IMR-90 (cell line): ENCODE results near the gene NDUFS2. TPM values are rescaled to one million over a fixed set of nuclear protein-coding genes. Genes with fewer than 3 reads are reported as not detected.

Source experiments
- ATAC-seq: fragments of 200-7000 bp; cut with Tn5 transposase; 2 replicates; pipeline ENCODE4 v1.9.1; 2020; ENCODE audit warnings: low read depth, mild to moderate bottlenecking, moderate library complexity
- Bru-seq: library from RNA; stranded (reverse); fragments of 400-500 nt; gene quantifications from one replicate; lab custom pipeline; 2021; lab: Mats Ljungman, UMichigan
- BruChase-seq, 2 experiments: library from RNA; stranded (reverse); fragments of 400-500 nt; gene quantifications; one replicate each; lab custom pipeline; 2021; lab: Mats Ljungman, UMichigan
- BruUV-seq: library from RNA; stranded (reverse); fragments of 400-500 nt; replicated peaks from 2 replicates; lab custom pipeline; 2021; lab: Mats Ljungman, UMichigan
- CTCF ChIA-PET: fragments of 300-600 bp; formaldehyde crosslinking; extraction: SDS; loops from one replicate; lab custom pipeline; 2021; ENCODE audit warnings: antibody characterized with exemption; lab: Yijun Ruan, JAX
- POLR2A ChIA-PET: fragments of 300-600 bp; sonication (Branson Sonifier 250); formaldehyde crosslinking; loops from one replicate; lab custom pipeline; 2022; ENCODE audit warnings: antibody characterized with exemption; ENCODE audit not compliant: unreplicated experiment; lab: Charles Lee
- DNase-seq: peaks from one replicate; pipeline ENCODE4 v3.0.0; 2013
- H2AFZ ChIP-seq: replicated peaks from 2 replicates; pipeline ENCODE3; 2013; ENCODE audit warnings: low read length, mild to moderate bottlenecking; ENCODE audit not compliant: poor library complexity
- H2AK5ac ChIP-seq: 2 replicates; pipeline ENCODE4 v1.6.1; 2013; ENCODE audit warnings: low read depth, low read length, inconsistent platforms
- H2AK9ac ChIP-seq: replicated peaks from 2 replicates; pipeline ENCODE3; 2013; ENCODE audit warnings: mild to moderate bottlenecking, low read depth, low read length, moderate library complexity; ENCODE audit not compliant: poor library complexity
- H2BK120ac ChIP-seq: 2 replicates; pipeline ENCODE4 v1.6.1; 2013; ENCODE audit warnings: low read depth, low read length, inconsistent platforms
- H2BK15ac ChIP-seq: 3 replicates; pipeline ENCODE4 v1.6.1; 2013; ENCODE audit warnings: low read depth, low read length, inconsistent platforms
- H2BK20ac ChIP-seq: 2 replicates; pipeline ENCODE4 v1.6.1; 2013; ENCODE audit warnings: low read depth, mild to moderate bottlenecking, inconsistent platforms, low read length, moderate library complexity
- H2BK5ac ChIP-seq: 2 replicates; pipeline ENCODE4 v1.6.1; 2013; ENCODE audit warnings: mild to moderate bottlenecking, low read depth, low read length, inconsistent platforms; ENCODE audit not compliant: poor library complexity, severe bottlenecking
- H3K14ac ChIP-seq: replicated peaks from 2 replicates; pipeline ENCODE4 v1.6.1; 2013; ENCODE audit warnings: low read depth, low read length, inconsistent platforms
- H3K18ac ChIP-seq: 2 replicates; pipeline ENCODE4 v1.6.1; 2013; ENCODE audit warnings: low read depth, low read length, control low read depth
- H3K23ac ChIP-seq: 2 replicates; pipeline ENCODE4 v1.6.1; 2013; ENCODE audit warnings: low read depth, low read length, inconsistent platforms
- H3K27ac ChIP-seq: 2 replicates; pipeline ENCODE4 v1.5.1; 2013; ENCODE audit warnings: mild to moderate bottlenecking, control low read depth, low read length; ENCODE audit not compliant: insufficient read depth
- H3K27me3 ChIP-seq: 2 replicates; pipeline ENCODE4 v1.6.1; 2013; ENCODE audit warnings: low read length; ENCODE audit not compliant: control insufficient read depth, insufficient read depth
- H3K36me3 ChIP-seq: 2 replicates; pipeline ENCODE4 v1.6.1; 2013; ENCODE audit warnings: low read length, mixed read lengths; ENCODE audit not compliant: control insufficient read depth, insufficient read depth
- H3K4ac ChIP-seq: 2 replicates; pipeline ENCODE4 v1.6.1; 2013; ENCODE audit warnings: low read depth, low read length, inconsistent platforms
- H3K4me1 ChIP-seq: 2 replicates; pipeline ENCODE4 v1.6.1; 2013; ENCODE audit warnings: low read length, mixed read lengths; ENCODE audit not compliant: control insufficient read depth, insufficient read depth
- H3K4me2 ChIP-seq: 2 replicates; pipeline ENCODE4 v1.6.1; 2013; ENCODE audit warnings: low read depth, mild to moderate bottlenecking, control low read depth, low read length, moderate library complexity
- H3K4me3 ChIP-seq: 2 replicates; pipeline ENCODE4 v1.5.1; 2013; ENCODE audit warnings: low read depth, mild to moderate bottlenecking, control low read depth, low read length, moderate library complexity; ENCODE audit not compliant: insufficient read depth
- H3K56ac ChIP-seq: 2 replicates; pipeline ENCODE4 v1.6.1; 2013; ENCODE audit warnings: low read length, inconsistent platforms; ENCODE audit not compliant: insufficient read depth; ENCODE audit errors: extremely low read depth
- H3K79me1 ChIP-seq, 2 experiments: 2 replicates each; pipeline ENCODE4 v1.6.1; 2013; ENCODE audit warnings: low read length in 2 of 2, inconsistent platforms in 1 of 2, low read depth in 1 of 2
- H3K9ac ChIP-seq: 2 replicates; pipeline ENCODE4 v1.6.1; 2013; ENCODE audit warnings: low read depth, low read length, control low read depth
- H3K9me1 ChIP-seq: 2 replicates; pipeline ENCODE4 v1.6.1; 2013; ENCODE audit warnings: low read length, inconsistent platforms; ENCODE audit not compliant: insufficient read depth
- H3K9me3 ChIP-seq: 2 replicates; pipeline ENCODE4 v1.6.1; 2013; ENCODE audit warnings: low read length; ENCODE audit not compliant: control insufficient read depth, insufficient read depth
- H4K20me1 ChIP-seq: 2 replicates; pipeline ENCODE4 v1.6.1; 2013; ENCODE audit warnings: low read length, inconsistent platforms; ENCODE audit not compliant: insufficient read depth
- H4K5ac ChIP-seq: 2 replicates; pipeline ENCODE4 v1.6.1; 2013; ENCODE audit warnings: mild to moderate bottlenecking, low read depth, low read length, control low read depth
- H4K8ac ChIP-seq, 2 experiments: 2 replicates each; pipeline ENCODE4 v1.6.1; 2013; ENCODE audit warnings: low read depth in 2 of 2, low read length in 2 of 2, control low read depth in 1 of 2, inconsistent platforms in 1 of 2
- H4K91ac ChIP-seq: 2 replicates; pipeline ENCODE4 v1.6.1; 2013; ENCODE audit warnings: low read depth, low read length, inconsistent platforms; ENCODE audit not compliant: insufficient read depth
- CEBPB ChIP-seq: IDR thresholded peaks from 2 replicates; pipeline ENCODE4 v1.6.1; 2012; ENCODE audit warnings: low read depth, low read length, improper control_type of control experiment
- CHD1 ChIP-seq: IDR thresholded peaks from 2 replicates; pipeline ENCODE4 v1.6.1; 2012; ENCODE audit warnings: low read depth, low read length, improper control_type of control experiment
- MAFK ChIP-seq: IDR thresholded peaks from 2 replicates; pipeline ENCODE4 v1.6.1; 2012; ENCODE audit warnings: low read depth, low read length, improper control_type of control experiment
- MAZ ChIP-seq: IDR thresholded peaks from 2 replicates; pipeline ENCODE4 v1.6.1; 2012; ENCODE audit warnings: low read depth, mild to moderate bottlenecking, low read length, improper control_type of control experiment, moderate library complexity, borderline replicate concordance
- MXI1 ChIP-seq: IDR thresholded peaks from 2 replicates; pipeline ENCODE4 v1.6.1; 2012; ENCODE audit warnings: low read depth, mild to moderate bottlenecking, low read length, moderate library complexity, borderline replicate concordance
- POLR2A ChIP-seq: IDR thresholded peaks from 2 replicates; pipeline ENCODE4 v1.6.1; 2012; ENCODE audit warnings: mild to moderate bottlenecking, low read depth, low read length
- WGBS, 2 experiments: methylation state at CpG; one replicate each; pipeline versions ENCODE4 v1.1.5 to v1.1.7; 2013; ENCODE audit warnings: missing lambda C conversion rate in 2 of 2; ENCODE audit not compliant: insufficient read length in 1 of 2; ENCODE audit errors: extremely low coverage in 2 of 2; 5-methylcytosine and 5-hydroxymethylcytosine counted together
- dilution Hi-C: fragments of 300-500 bp; cut with HindIII; formaldehyde crosslinking; loops from one replicate; pipeline ENCODE4 v1.14.3; 2018; ENCODE audit warnings: low sequenced_read_pairs; ENCODE audit not compliant: unreplicated experiment
- in situ Hi-C: fragments of 300-500 bp; cut with MboI; formaldehyde crosslinking; loops from 3 replicates; pipeline ENCODE4 v1.14.3; 2019; ENCODE audit warnings: low sequenced_read_pairs, inconsistent platforms, mixed read lengths
- intact Hi-C: fragments of 100-400 bp; cut with micrococcal nuclease; formaldehyde crosslinking; loops from 2 replicates; pipeline ENCODE4 v1.10.0; 2022
- long read RNA-seq: library from polyadenylated mRNA; unstranded; transcript quantifications from one replicate; pipeline ENCODE4 v2.0.0, GENCODE V29; 2021; ENCODE audit not compliant: unreplicated experiment
- polyA plus RNA-seq, 3 experiments: library from polyadenylated mRNA; depleted of rRNA; stranded (reverse); fragments of >200 nt; gene quantifications; 2 replicates each; pipeline ENCODE4 v1.2.3, GENCODE V29; 2012; ENCODE audit warnings: low replicate concordance in 1 of 3
- total RNA-seq: library from RNA; depleted of rRNA; stranded (reverse); fragments of >200 nt; gene quantifications from 2 replicates; pipeline ENCODE4 v1.2.3, GENCODE V29; 2012; rRNA removed
- TF ChIP-seq, protein P1 (sequence below): fragments of 150-350 bp; IDR thresholded peaks from 2 replicates; pipeline ENCODE4 v1.6.1; 2016; ENCODE audit warnings: low read depth, mild to moderate bottlenecking, low read length, moderate library complexity, borderline replicate concordance

NDUFS2 gene
- total RNA-seq (85.5 and 122 TPM in 2 replicates), polyA plus RNA-seq (2012; rRNA removed) (101 and 103 TPM in 2 replicates), Bru-seq, nascent RNA (percentile 79 among the genes with signal in this experiment), BruChase-seq, experiment 1, labeled RNA remaining after a 6-hour chase (percentile 85 among the genes with signal in this experiment), BruChase-seq, experiment 2, labeled RNA remaining after a 2-hour chase (percentile 80 among the genes with signal in this experiment)
- 83.0 and 100.0 TPM in 2 replicates for polyA plus RNA-seq (2012; cell fraction: cytosol; rRNA removed)
- 67.4 and 101 TPM in 2 replicates for polyA plus RNA-seq (2012; cell fraction: nucleus; rRNA removed; ENCODE audit: low replicate concordance)
- long read RNA-seq, partial matches to known transcripts: 114 of 120 reads
- long read RNA-seq, other reads (novel, unspliced or antisense): 6 of 120 reads

DNA sequence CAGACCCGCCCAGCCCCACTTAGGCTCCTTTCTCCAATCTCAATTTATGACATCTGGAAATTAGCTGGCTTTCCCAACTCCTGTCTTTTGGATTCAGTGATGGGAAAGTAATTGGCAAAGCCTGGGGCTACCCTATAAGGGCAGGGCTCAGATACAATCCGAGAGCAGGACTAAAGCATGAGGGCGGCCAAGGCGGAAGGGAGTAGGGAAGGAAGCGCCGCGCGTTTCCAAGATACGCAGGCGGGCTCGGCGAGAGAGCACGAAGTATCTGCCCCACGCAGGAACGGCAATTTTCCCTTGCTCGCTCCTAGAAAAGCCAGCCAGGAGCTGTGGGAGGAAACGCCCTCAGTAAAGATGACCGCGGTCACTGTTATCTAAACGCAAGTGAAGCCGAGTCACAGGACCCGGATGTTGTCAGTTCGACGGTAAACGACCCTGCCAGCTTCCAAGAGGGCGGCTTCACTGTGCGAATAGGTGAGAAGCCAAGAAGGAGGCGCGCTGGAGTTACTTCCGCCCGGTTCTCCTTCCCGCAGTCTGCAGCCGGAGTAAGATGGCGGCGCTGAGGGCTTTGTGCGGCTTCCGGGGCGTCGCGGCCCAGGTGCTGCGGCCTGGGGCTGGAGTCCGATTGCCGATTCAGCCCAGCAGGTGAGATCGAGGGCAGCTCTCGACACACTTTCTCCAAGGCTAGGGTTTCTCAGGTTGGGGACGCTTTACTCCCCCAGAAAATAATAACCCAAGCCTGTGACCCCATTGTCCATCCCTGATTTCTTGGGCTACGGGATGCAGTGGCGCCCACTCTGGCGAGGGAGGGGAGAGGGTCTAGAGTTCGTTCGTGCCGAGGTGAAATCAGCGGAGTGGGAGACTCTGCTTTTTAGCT lies at the start of gene NDUFS2:
NDUFS2 (plus strand) TSS at position 532 of the 877 bp plus-strand sequence; CDS start at position 551, 19 bp downstream.
- Histone ChIP-seq H2AK9ac (peak within 1 kb of the TSS; percentile 94), H3K4me3 (peak within 1 kb of the TSS; percentile 76), H2BK20ac (peak within 1 kb of the TSS; percentile 66), H2AFZ (peak within 1 kb of the TSS; percentile 98), H3K9ac (peak within 1 kb of the TSS; percentile 94), H2BK120ac (peak within 1 kb of the TSS; percentile 95), H4K20me1 (peaks cover 10% of the 10 kb centered on the region), H2AK5ac (peak within 1 kb of the TSS; percentile 97), H3K56ac (peak within 1 kb of the TSS; percentile 85), H3K14ac (peak within 1 kb of the TSS; percentile 100), H3K79me1 (peaks cover 14 to 37% of the 10 kb centered on the region in 2 experiments), H3K23ac (peak within 1 kb of the TSS; percentile 89), H3K27ac (peak within 1 kb of the TSS; percentile 88), H2BK15ac (peak within 1 kb of the TSS; percentile 59; the same call in 2 of the 3 replicates), H3K27me3 (no peaks in the 10 kb centered on the region), H3K9me3 (no peaks in the 10 kb centered on the region), H4K91ac (peak within 1 kb of the TSS; percentile 98), H3K4me1 (peaks cover 33% of the 10 kb centered on the region), H3K9me1 (peaks cover 19% of the 10 kb centered on the region), H4K8ac (peak within 1 kb of the TSS; percentile 93 to 96), H3K4me2 (peak within 1 kb of the TSS; percentile 79), H3K4ac (peak within 1 kb of the TSS; percentile 96), H2BK5ac (peak within 1 kb of the TSS; percentile 90), H3K18ac (peak within 1 kb of the TSS; percentile 67), H4K5ac (peak within 1 kb of the TSS; percentile 87), H3K36me3 (peaks cover 9% of the 10 kb centered on the region; the same call in 1 of the 2 replicates)
- in situ Hi-C loops (no loop called here), intact Hi-C loops (no loop called here), dilution Hi-C loops (no loop called here)
- CTCF ChIA-PET: interaction anchor here (0.6 to 3.0 kb wide), 4 partner anchors 10 to 1190 kb away, joined by 3 to 19 read pairs (median 6); partner anchors contain the start of gene TOMM40L
- no TSS peak for BruUV-seq
- WGBS, 2 experiments: 0% methylated on average over 20 of the region's 53 CpGs; no CpG with 5 or more reads in 1 of the 2 experiments
- DNase-seq (peak; percentile 99), ATAC-seq (peak; percentile 87)
- POLR2A ChIA-PET: interaction anchor here (0.5 to 0.9 kb wide), 3 partner anchors 24 to 109 kb away, joined by 3 to 4 read pairs (median 4); partner anchors contain the start of gene TOMM40L
- TF ChIP-seq MAZ (no peak), CHD1 (peak; percentile 72; the same call in 1 of the 2 replicates), POLR2A (peak; percentile 88), CEBPB (no peak), MXI1 (peak; percentile 44; the same call in 1 of the 2 replicates), MAFK (no peak)
- TF ChIP-seq, protein P1, sequence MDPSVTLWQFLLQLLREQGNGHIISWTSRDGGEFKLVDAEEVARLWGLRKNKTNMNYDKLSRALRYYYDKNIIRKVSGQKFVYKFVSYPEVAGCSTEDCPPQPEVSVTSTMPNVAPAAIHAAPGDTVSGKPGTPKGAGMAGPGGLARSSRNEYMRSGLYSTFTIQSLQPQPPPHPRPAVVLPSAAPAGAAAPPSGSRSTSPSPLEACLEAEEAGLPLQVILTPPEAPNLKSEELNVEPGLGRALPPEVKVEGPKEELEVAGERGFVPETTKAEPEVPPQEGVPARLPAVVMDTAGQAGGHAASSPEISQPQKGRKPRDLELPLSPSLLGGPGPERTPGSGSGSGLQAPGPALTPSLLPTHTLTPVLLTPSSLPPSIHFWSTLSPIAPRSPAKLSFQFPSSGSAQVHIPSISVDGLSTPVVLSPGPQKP: no peak
